ENCODE data around the gene ETV2.
A peak's percentile ranks its signal among the peaks of the same experiment; 100 is the strongest.
"Not testable (repeated sequence)": the region's sequence is repeated elsewhere in the genome, so short reads cannot be mapped to it uniquely, and the experiment has no call there.

The ETV2 gene

GRCh38 chr19:35661995-35662340, 20.4 kb downstream of the ETV2 start:
- DNase-seq = no peak

GRCh38 chr19:35663981-35664380, 22.4 kb downstream of the ETV2 start:
- DNase-seq = no peak

GRCh38 chr19:35665157-35665556, 23.6 kb downstream of the ETV2 start:
- DNase-seq = no peak

GRCh38 chr19:35665604-35666003, 24.1 kb downstream of the ETV2 start:
- no peak for DNase-seq

- no peak for DNase-seq
Observed at GRCh38 chr19:35666251-35666913, 24.8 kb downstream of the ETV2 start, which contains the start of gene UPK1A. UPK1A (plus strand) TSS chr19:35666517; CDS start chr19:35666813, 296 bp downstream.

- no peak for DNase-seq
Observed at GRCh38 chr19:35669566-35669965, 28.0 kb downstream of the ETV2 start.

GRCh38 chr19:35669974-35670373, 28.4 kb downstream of the ETV2 start:
- no peak for DNase-seq

- DNase-seq = no peak
Observed at GRCh38 chr19:35670686-35671085, 29.1 kb downstream of the ETV2 start.

- no peak for DNase-seq
Observed at GRCh38 chr19:35671818-35672217, 30.3 kb downstream of the ETV2 start.

GRCh38 chr19:35673121-35673804, 31.7 kb downstream of the ETV2 start:
- peak; percentile 43 to 69 for DNase-seq

- no peak for DNase-seq
Observed at GRCh38 chr19:35675589-35676140, 34.1 kb downstream of the ETV2 start.

- no peak for DNase-seq
Observed at GRCh38 chr19:35689836-35690235, 48.3 kb downstream of the ETV2 start.

GRCh38 chr19:35691106-35691505, 49.6 kb downstream of the ETV2 start:
- DNase-seq = not testable (repeated sequence)

- no peak for DNase-seq
Observed at GRCh38 chr19:35692010-35692409, 50.5 kb downstream of the ETV2 start.

- no peak for DNase-seq
Observed at GRCh38 chr19:35693422-35693821, 51.9 kb downstream of the ETV2 start.

- DNase-seq = peak; percentile 35 to 82
Observed at GRCh38 chr19:35693835-35694599, 52.5 kb downstream of the ETV2 start.
